HL-60 (cell line): ENCODE results near the gene IFIT5.

Source experiments
- DNase-seq, 2 experiments: peaks; one replicate each; pipeline ENCODE4 v3.0.0-alpha.2; 2010 to 2020; ENCODE audit warnings: low read depth in 1 of 2, low spot score in 1 of 2
- H3K27ac ChIP-seq: fragments of 250-450 bp; sonication (Bioruptor Pico); replicated peaks from 2 replicates; pipeline ENCODE4 v1.5.1; 2020; ENCODE audit warnings: mild to moderate bottlenecking, moderate library complexity
- H3K27me3 ChIP-seq: fragments of 250-450 bp; sonication (Bioruptor Pico); 2 replicates; pipeline ENCODE4 v1.5.1; 2021; ENCODE audit warnings: mild to moderate bottlenecking, moderate library complexity; ENCODE audit not compliant: insufficient read depth, poor library complexity, severe bottlenecking
- H3K4me3 ChIP-seq: replicated peaks from 2 replicates; pipeline ENCODE4 v1.5.1; 2011; ENCODE audit warnings: mild to moderate bottlenecking, control low read depth, low read length; ENCODE audit not compliant: insufficient read depth
- CTCF ChIP-seq: IDR thresholded peaks from one replicate; pipeline ENCODE4 v1.5.1; 2011; ENCODE audit warnings: low read length, control low read depth, inconsistent platforms; ENCODE audit not compliant: insufficient read depth
- GABPA ChIP-seq: IDR thresholded peaks from 2 replicates; pipeline ENCODE4 v1.6.1; 2012; ENCODE audit warnings: low read depth
- POLR2AphosphoS5 ChIP-seq: IDR thresholded peaks from 2 replicates; pipeline ENCODE4 v1.6.1; 2012; ENCODE audit warnings: low read depth
- REST ChIP-seq: IDR thresholded peaks from 2 replicates; pipeline ENCODE4 v1.6.1; 2012; ENCODE audit warnings: low read depth; ENCODE audit not compliant: insufficient replicate concordance
- SPI1 ChIP-seq: IDR thresholded peaks from 2 replicates; pipeline ENCODE4 v1.6.1; 2012; ENCODE audit warnings: low read depth, mild to moderate bottlenecking, borderline replicate concordance
- long read RNA-seq: library from polyadenylated mRNA; unstranded; transcript quantifications from one replicate; pipeline ENCODE4 v2.0.0, GENCODE V29; 2020

IFIT5 gene, protein sequence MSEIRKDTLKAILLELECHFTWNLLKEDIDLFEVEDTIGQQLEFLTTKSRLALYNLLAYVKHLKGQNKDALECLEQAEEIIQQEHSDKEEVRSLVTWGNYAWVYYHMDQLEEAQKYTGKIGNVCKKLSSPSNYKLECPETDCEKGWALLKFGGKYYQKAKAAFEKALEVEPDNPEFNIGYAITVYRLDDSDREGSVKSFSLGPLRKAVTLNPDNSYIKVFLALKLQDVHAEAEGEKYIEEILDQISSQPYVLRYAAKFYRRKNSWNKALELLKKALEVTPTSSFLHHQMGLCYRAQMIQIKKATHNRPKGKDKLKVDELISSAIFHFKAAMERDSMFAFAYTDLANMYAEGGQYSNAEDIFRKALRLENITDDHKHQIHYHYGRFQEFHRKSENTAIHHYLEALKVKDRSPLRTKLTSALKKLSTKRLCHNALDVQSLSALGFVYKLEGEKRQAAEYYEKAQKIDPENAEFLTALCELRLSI
- long read RNA-seq, result 0 reads

DNA sequence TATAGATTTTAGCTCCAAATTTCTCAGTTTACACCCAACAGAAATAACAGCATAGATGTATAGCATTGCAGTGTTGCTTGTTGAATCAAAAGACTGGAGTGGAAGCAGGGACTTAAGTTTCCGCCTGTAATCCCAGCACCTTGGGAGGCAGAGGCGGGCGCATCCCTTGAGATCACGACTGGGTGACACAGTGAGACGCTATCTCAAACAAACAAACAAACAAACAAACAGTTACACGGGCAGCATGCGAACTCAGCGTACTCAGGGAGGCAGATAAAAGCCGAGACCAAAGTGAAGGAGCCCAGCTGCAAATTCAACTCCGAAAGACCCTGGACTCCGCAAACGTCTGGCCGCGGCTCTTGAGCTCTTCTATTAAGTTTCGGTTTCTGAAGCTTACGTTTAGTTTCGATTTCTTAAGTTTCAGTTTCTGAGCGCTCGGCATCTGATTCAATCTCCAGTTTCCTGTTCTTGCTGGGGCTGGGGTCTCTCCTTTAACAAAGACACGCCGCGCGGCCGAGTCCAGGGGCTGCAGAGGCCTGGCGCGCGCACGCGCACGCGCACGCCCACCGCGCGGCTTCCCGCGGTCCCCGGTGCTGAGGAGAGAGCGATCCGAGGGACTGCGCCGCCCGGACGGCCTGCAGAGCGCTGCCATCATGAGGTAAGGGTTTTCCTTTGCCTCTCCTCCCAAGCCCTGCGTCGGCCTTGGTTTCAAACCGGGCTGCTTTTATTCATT is at the start of gene IFIT5:
Gene IFIT5 (plus strand): TSS at position 423 of the 733 bp plus-strand sequence. CDS start 231 bp downstream, at position 654.
- peak in 1 of 2 experiments; percentile 39 for DNase-seq
- Histone ChIP-seq H3K4me3 (peak within 1 kb of the TSS; percentile 83), H3K27ac (no peak within 1 kb of the TSS), H3K27me3 (peaks cover 7% of the 10 kb centered on the region)
- no peak for TF ChIP-seq SPI1
- no peak for TF ChIP-seq POLR2AphosphoS5
- no peak for TF ChIP-seq GABPA
- no peak for TF ChIP-seq REST
- no peak for TF ChIP-seq CTCF

- Histone ChIP-seq H3K4me3 (no peak overlapping the region), H3K27ac (no peak overlapping the region), H3K27me3 (no peaks in the 10 kb centered on the region)
- no peak for DNase-seq
- TF ChIP-seq POLR2AphosphoS5, result no peak
- no peak for TF ChIP-seq GABPA
- no peak for TF ChIP-seq REST
- no peak for TF ChIP-seq SPI1
- no peak for TF ChIP-seq CTCF
Measured at GRCh38 chr10:89367529-89367928, 46.8 kb upstream of the IFIT5 start.

GRCh38 chr10:89368129-89368528 is 46.2 kb upstream of the IFIT5 start:
- no peaks in the 10 kb centered on the region for H3K27me3 ChIP-seq
- DNase-seq, result no peak
- H3K4me3 ChIP-seq, result no peak overlapping the region
- TF ChIP-seq CTCF (no peak), GABPA (no peak), SPI1 (no peak), POLR2AphosphoS5 (no peak), REST (no peak)
- H3K27ac ChIP-seq, result no peak overlapping the region
